Kidney epithelial cell (primary cell): Measurements from ENCODE around the gene RHBDL3. TPM values are rescaled to one million over a fixed set of nuclear protein-coding genes. Genes with fewer than 3 reads are reported as not detected.
"Not testable (repeated sequence)": the region's sequence is repeated elsewhere in the genome, so short reads cannot be mapped to it uniquely, and the experiment has no call there.

Experiments
- DNase-seq: peaks from one replicate; pipeline ENCODE4 v3.0.0-alpha.2; 2010; ENCODE audit warnings: low read depth
- H3K27me3 ChIP-seq: 2 replicates; pipeline ENCODE4 v1.6.0; 2011; ENCODE audit warnings: low read length; ENCODE audit not compliant: control insufficient read depth, insufficient read depth
- H3K36me3 ChIP-seq: 2 replicates; pipeline ENCODE4 v1.5.1; 2011; ENCODE audit warnings: low read length; ENCODE audit not compliant: control insufficient read depth, insufficient read depth
- H3K4me3 ChIP-seq: 2 replicates; pipeline ENCODE4 v1.5.1; 2011; ENCODE audit warnings: low read depth, mild to moderate bottlenecking, control low read depth, low read length
- CTCF ChIP-seq: IDR thresholded peaks from 2 replicates; pipeline ENCODE4 v1.5.1; 2011; ENCODE audit warnings: mild to moderate bottlenecking, moderate library complexity, low read length, control low read depth, inconsistent platforms; ENCODE audit not compliant: insufficient read depth, poor library complexity, severe bottlenecking
- total RNA-seq: library from RNA; depleted of rRNA; stranded (reverse); fragments of >200 nt; gene quantifications from 2 replicates; pipeline ENCODE4 v1.2.3, GENCODE V29; 2015

Gene RHBDL3
- total RNA-seq, 1 donor from 2014 or later, result not detected

DNA sequence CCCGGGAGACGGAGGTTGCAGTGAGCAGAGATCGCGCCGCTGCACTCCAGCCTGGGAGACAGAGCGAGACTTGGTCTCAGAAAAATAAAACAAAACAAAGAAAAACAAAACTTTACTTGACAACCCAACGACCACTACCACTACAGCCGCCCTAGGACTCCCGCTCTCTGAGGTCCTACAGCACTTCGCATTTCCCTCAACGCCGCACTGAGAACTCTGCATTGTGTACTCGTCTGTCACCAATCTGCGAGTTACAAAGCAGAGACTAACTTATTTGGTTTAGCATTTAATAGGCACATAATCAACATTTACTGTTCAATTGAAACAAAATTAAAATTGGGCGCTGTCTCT lies 83.8 kb downstream of the RHBDL3 start:
- H3K27me3 ChIP-seq, result no peaks in the 10 kb centered on the region
- no peak for TF ChIP-seq CTCF
- peak overlapping the region; percentile 95 for H3K4me3 ChIP-seq
- DNase-seq, result no peak
- H3K36me3 ChIP-seq, result no peaks in the 10 kb centered on the region

DNA sequence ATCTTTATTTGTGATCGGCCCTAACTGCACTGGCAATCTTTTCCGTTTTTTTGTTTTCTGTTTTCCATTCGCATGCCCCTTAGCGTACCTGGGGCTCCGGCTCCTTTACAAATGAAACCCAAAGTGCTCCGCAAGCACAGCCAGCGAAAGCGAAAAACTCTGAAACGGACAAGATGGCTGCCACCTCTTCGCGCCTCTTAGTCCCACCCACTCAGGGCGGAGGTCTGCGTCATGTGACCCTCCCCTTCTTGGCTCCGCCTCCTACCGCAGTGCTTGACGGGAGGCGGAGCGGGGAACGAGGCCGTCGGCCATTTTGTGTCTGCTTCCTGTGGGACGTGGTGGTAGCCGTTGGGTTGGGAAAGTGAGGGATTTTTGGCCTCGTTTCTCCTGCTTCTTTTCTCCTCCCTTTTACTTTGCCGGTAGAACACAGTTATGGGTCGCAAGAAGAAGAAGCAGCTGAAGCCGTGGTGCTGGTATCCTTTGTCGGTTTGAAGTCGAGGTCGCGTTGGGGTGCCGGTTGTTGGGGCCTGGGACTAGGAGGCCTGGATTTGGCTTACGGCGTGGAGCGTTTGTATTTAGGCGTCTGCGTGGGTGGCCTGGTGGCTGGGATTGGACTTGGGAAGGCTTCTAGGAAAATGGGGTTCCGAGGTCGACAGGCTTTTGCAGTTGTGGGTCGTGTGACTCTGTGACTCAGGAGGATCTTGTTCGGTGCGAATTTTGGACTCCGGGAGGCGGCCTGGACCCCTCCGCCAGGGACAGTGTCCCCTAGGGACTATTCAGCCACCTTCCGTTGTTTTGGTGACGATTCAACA lies 84.4 kb downstream of the RHBDL3 start, which contains the start of gene ZNF207:
TSS of gene ZNF207 (plus strand) at position 304 of the 812 bp plus-strand sequence. CDS start at position 433, 129 bp downstream.
- TF ChIP-seq CTCF, result no peak
- Histone ChIP-seq H3K27me3 (no peaks in the 10 kb centered on the region), H3K4me3 (peak within 1 kb of the TSS; percentile 95), H3K36me3 (no peaks in the 10 kb centered on the region)
- DNase-seq, result peak; percentile 81

DNA sequence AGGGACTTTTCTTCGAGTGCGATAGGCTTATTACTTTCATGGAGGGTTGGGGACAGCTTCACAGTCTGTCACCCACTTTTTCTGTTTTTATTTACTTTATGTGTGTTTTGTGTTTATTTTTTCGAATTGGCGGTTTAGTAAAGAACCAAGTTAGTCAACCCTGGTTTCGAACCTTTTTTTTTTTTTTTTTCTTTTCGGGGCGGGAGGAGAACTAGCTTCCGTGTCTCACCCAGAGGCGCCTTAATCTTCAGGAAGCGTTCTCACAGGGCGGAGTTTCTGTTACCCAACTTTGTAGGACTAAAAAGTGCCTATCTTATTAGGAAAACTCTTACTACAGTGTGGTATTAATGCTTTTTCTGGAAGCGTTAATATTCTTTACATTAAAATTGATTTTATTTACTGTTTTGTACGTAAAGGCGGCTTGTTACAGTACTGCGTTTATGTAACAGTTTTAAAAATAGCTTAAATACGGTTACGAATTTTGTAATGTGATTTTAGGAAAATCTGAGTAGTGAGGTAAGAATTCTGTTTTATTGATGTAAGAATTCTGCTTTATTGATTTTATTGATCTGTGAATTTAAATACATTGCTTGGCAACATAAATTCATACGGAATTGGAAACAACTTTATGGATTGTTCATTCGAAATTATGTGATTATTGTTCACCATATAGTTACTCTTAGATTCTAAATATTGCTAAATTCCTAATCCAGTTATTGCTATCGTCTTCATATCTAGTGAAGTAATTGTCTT lies 85.2 kb downstream of the RHBDL3 start:
- Histone ChIP-seq H3K36me3 (no peaks in the 10 kb centered on the region), H3K4me3 (peak overlapping the region; percentile 95), H3K27me3 (no peaks in the 10 kb centered on the region)
- TF ChIP-seq CTCF, result no peak
- DNase-seq, result no peak

- not testable (repeated sequence) for H3K36me3 ChIP-seq, H3K27me3 ChIP-seq, DNase-seq
- peak overlapping the region; percentile 11 for H3K4me3 ChIP-seq
These were observed 87.1 kb downstream of the RHBDL3 start for GRCh38 chr17:32352734-32353133.

GRCh38 chr17:32355649-32356377 lies 90.2 kb downstream of the RHBDL3 start:
- H3K27me3 ChIP-seq, result no peaks in the 10 kb centered on the region
- no peak for DNase-seq
- H3K36me3 ChIP-seq, result no peaks in the 10 kb centered on the region
- H3K4me3 ChIP-seq, result no peak overlapping the region
- TF ChIP-seq CTCF, result no peak

DNA sequence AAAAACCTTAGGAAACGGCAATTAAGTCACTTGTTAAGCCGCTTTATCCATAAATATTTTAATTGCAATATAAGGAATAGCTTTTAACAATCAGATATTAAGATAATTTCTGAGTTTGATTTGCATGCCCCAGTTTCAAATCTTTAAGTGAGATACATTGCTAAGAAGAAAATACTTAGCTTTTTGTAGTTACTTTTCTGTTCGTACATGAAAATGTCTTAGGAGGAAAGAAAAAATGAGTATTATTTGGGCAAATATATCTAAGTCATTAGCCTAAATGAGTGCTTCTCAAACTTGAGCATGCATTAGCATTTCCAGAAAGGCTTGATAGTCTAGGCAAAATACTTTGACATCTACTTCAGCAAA lies 90.7 kb downstream of the RHBDL3 start:
- no peak for DNase-seq
- Histone ChIP-seq H3K27me3 (no peaks in the 10 kb centered on the region), H3K4me3 (no peak overlapping the region), H3K36me3 (no peaks in the 10 kb centered on the region)
- no peak for TF ChIP-seq CTCF
